Lower leg skin (tissue), 3 donors: ENCODE data around the gene NEURL1B.

Experiments used
- CTCF ChIP-seq, 3 donors: fragments of 450-650 bp; IDR thresholded peaks; one replicate each; pipeline ENCODE4 v1.5.1; 2016; ENCODE audit warnings: antibody characterized with exemption in 3 of 3, mild to moderate bottlenecking in 3 of 3, moderate library complexity in 2 of 3
- POLR2A ChIP-seq, 2 donors: fragments of 450-650 bp; IDR thresholded peaks; one replicate each; pipeline ENCODE4 v1.6.1; 2016 to 2017; ENCODE audit warnings: antibody characterized with exemption in 2 of 2, mild to moderate bottlenecking in 1 of 2, moderate library complexity in 1 of 2

- no peak for TF ChIP-seq CTCF (IDR thresholded peaks at IDR 0.05)
- TF ChIP-seq POLR2A (IDR thresholded peaks at IDR 0.05), result no peak
These were observed 41.9 kb upstream of the NEURL1B start for GRCh38 chr5:172599204-172599567.
